ENCODE measurements around the gene CFAP20DC. TPM values are rescaled to one million over a fixed set of nuclear protein-coding genes. Genes with fewer than 3 reads are reported as not detected.

Gene CFAP20DC
- total and polyA plus RNA-seq, 4 donors: 0.98 to 2.1 (median 1.5) TPM

DNA sequence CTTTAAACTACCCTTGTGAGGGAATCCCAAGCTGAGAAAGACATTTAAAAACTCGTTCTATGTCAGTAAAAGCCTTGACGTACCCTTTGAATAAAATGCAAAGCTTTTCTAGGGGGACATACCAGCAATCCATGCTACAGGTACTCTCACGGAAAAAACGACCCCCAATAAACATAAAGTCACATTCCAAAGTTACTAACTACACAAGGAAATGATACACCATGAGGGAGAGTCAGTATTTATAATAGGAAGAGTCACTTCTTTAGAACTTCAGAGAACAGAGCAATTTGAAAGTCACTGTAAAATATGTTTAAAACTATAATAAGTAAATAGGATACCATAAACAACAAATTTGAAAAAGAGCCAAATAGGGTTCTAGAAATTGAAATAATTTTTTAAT, 63.2 kb downstream of the CFAP20DC start:
- no peaks in the 10 kb centered on the region for H3K36me3 ChIP-seq (ENCODE audit: control insufficient read depth in 4 of 4, insufficient read depth in 3 of 4, low read depth in 1 of 4, low read length in 3 of 4)
- H3K27ac ChIP-seq (ENCODE audit: low read depth in 1 of 2, low read length in 2 of 2): no peak overlapping the region
- H3K4me3 ChIP-seq (ENCODE audit: low read depth in 1 of 3, low read length in 3 of 3): no peak overlapping the region
- no peaks in the 10 kb centered on the region for H3K4me1 ChIP-seq (ENCODE audit: control insufficient read depth in 4 of 4, insufficient read depth in 4 of 4, low read length in 3 of 4)
- H3K27me3 ChIP-seq (ENCODE audit: control insufficient read depth in 4 of 4, insufficient read depth in 4 of 4, low read length in 3 of 4): no peaks in the 10 kb centered on the region
- 84% methylated on average over 4 of the region's 4 CpGs for WGBS
- H3K9me3 ChIP-seq (ENCODE audit: control insufficient read depth in 4 of 4, low read length in 3 of 4): peaks cover 0 to 2% (median 0%) of the 10 kb centered on the region in 4 donors
- H3K9ac ChIP-seq (ENCODE audit: low read depth in 1 of 2, low read length in 2 of 2): no peak overlapping the region
- no peak for DNase-seq (ENCODE audit: low spot score)
- TF ChIP-seq HNF4A (conservative IDR thresholded peaks at IDR 0.05) (no peak), HNF4G (IDR thresholded peaks at IDR 0.05) (no peak), EGR1 (IDR thresholded peaks at IDR 0.05; ENCODE audit: low read depth in 2 of 2) (no peak), SP1 (IDR thresholded peaks at IDR 0.05) (no peak), ZBTB33 (IDR thresholded peaks at IDR 0.05) (no peak), RXRA (IDR thresholded peaks at IDR 0.05) (no peak), RAD21 (IDR thresholded peaks at IDR 0.05) (no peak), REST (IDR thresholded peaks at IDR 0.05) (no peak), FOXA2 (IDR thresholded peaks at IDR 0.05) (no peak)

DNA sequence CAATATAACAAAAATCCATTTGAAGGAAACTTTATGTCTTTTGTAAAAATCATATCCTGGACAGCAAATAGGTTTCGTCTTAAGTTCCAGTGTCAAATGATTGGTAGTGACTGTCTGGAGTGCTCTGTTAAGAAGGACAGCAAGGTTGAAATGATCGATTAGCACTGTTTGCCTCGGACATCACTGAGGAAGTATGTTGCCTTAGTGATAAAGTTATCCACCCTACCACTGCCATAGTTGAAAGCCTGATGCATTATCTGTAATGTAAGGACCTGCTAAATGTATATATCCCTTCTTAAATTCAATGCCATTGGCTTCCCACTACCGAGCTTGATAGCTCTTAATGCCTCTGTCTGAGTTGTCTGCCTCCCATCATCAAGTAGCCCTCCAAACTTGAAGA, 70.0 kb downstream of the CFAP20DC start:
- no peak for DNase-seq (ENCODE audit: low spot score)
- no peak overlapping the region for H3K27ac ChIP-seq (ENCODE audit: low read depth in 1 of 2, low read length in 2 of 2)
- no peak for TF ChIP-seq SP1 (IDR thresholded peaks at IDR 0.05)
- TF ChIP-seq, protein P1, sequence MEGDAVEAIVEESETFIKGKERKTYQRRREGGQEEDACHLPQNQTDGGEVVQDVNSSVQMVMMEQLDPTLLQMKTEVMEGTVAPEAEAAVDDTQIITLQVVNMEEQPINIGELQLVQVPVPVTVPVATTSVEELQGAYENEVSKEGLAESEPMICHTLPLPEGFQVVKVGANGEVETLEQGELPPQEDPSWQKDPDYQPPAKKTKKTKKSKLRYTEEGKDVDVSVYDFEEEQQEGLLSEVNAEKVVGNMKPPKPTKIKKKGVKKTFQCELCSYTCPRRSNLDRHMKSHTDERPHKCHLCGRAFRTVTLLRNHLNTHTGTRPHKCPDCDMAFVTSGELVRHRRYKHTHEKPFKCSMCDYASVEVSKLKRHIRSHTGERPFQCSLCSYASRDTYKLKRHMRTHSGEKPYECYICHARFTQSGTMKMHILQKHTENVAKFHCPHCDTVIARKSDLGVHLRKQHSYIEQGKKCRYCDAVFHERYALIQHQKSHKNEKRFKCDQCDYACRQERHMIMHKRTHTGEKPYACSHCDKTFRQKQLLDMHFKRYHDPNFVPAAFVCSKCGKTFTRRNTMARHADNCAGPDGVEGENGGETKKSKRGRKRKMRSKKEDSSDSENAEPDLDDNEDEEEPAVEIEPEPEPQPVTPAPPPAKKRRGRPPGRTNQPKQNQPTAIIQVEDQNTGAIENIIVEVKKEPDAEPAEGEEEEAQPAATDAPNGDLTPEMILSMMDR (IDR thresholded peaks at IDR 0.05; ENCODE audit: low read depth, low read length, missing input control): no peak
- TF ChIP-seq EGR1 (IDR thresholded peaks at IDR 0.05; ENCODE audit: low read depth in 2 of 2): no peak
- TF ChIP-seq RXRA (IDR thresholded peaks at IDR 0.05): no peak
- no peak for TF ChIP-seq GABPA (IDR thresholded peaks at IDR 0.05 in 1 of 2, conservative IDR thresholded peaks at IDR 0.05 in 1 of 2)
- TF ChIP-seq YY1 (IDR thresholded peaks at IDR 0.05): no peak
- no peak for TF ChIP-seq HNF4A (conservative IDR thresholded peaks at IDR 0.05)
- TF ChIP-seq TAF1 (conservative IDR thresholded peaks at IDR 0.05): no peak
- no peak for TF ChIP-seq FOXA2 (IDR thresholded peaks at IDR 0.05)
- TF ChIP-seq JUND (IDR thresholded peaks at IDR 0.05): no peak
- TF ChIP-seq REST (IDR thresholded peaks at IDR 0.05): no peak
- TF ChIP-seq, protein P2, sequence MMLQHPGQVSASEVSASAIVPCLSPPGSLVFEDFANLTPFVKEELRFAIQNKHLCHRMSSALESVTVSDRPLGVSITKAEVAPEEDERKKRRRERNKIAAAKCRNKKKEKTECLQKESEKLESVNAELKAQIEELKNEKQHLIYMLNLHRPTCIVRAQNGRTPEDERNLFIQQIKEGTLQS (IDR thresholded peaks at IDR 0.05): no peak
- TF ChIP-seq ZBTB33 (IDR thresholded peaks at IDR 0.05): no peak
- no peak for TF ChIP-seq FOXA1 (IDR thresholded peaks at IDR 0.05)
- TF ChIP-seq HNF4G (IDR thresholded peaks at IDR 0.05): no peak
- no peak for TF ChIP-seq RAD21 (IDR thresholded peaks at IDR 0.05)
- TF ChIP-seq NR2F2 (IDR thresholded peaks at IDR 0.05): no peak
- H3K27me3 ChIP-seq (ENCODE audit: control insufficient read depth in 4 of 4, insufficient read depth in 4 of 4, low read length in 3 of 4): no peaks in the 10 kb centered on the region
- no peak overlapping the region for H3K9ac ChIP-seq (ENCODE audit: low read depth in 1 of 2, low read length in 2 of 2)
- no peaks in the 10 kb centered on the region for H3K4me1 ChIP-seq (ENCODE audit: control insufficient read depth in 4 of 4, insufficient read depth in 4 of 4, low read length in 3 of 4)
- no peaks in the 10 kb centered on the region for H3K9me3 ChIP-seq (ENCODE audit: control insufficient read depth in 4 of 4, low read length in 3 of 4)
- 81% methylated on average over 4 of the region's 4 CpGs for WGBS
- H3K4me3 ChIP-seq (ENCODE audit: low read depth in 1 of 3, low read length in 3 of 3): no peak overlapping the region
- no peaks in the 10 kb centered on the region for H3K36me3 ChIP-seq (ENCODE audit: control insufficient read depth in 4 of 4, insufficient read depth in 3 of 4, low read depth in 1 of 4, low read length in 3 of 4)
